ENCODE results near the gene LDLRAD4.

GRCh38 chr18:13198701-13199100 lies 19.9 kb upstream of the LDLRAD4 start:
- TF ChIP-seq POLR2AphosphoS5 (IDR thresholded peaks at IDR 0.05; ENCODE audit: low read depth, low read length) (no peak), POLR2A (IDR thresholded peaks at IDR 0.05; ENCODE audit: low read depth, low read length) (no peak)

Data from GM12891 (cell line).